ENCODE results near the gene CACNA1C. TPM values are rescaled to one million over a fixed set of nuclear protein-coding genes. Genes with fewer than 3 reads are reported as not detected.
A peak's percentile ranks its signal among the peaks of the same experiment; 100 is the strongest.

The CACNA1C gene
- total RNA-seq, 4 donors from 2014 or later: 5.2 to 12.9 (median 6.3) TPM

DNA sequence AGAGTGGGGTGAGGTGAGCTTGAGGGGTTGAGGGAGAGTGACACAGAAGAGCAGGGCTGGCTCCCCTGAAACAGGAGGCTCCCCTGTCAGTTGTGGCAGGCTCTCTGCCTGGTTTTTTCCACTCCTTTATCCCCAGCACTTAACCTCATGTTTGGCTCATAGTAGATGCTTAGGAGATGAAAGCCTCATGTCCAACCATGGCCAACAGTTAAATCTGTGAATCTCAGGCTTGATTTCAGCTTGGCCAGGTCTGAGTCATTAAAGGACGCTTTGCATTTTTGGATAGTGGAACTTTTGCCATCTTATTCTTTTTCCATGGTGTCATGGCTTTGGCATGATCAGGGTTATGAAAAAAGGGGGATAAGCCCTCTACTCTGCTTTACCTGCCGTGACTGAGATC is 117.2 kb downstream of the CACNA1C start:
- WGBS, 2 donors: 81 to 82% methylated on average over 2 of the region's 2 CpGs
- Histone ChIP-seq H3K4me1 (peaks cover 0 to 2% (median 0%) of the 10 kb centered on the region in 4 donors), H3K9me3 (peaks cover 0 to 25% (median 0%) of the 10 kb centered on the region in 4 donors), H3K27ac (peak overlapping the region in 1 of 4 donors; percentile 43), H3K27me3 (no peaks in the 10 kb centered on the region), H3K36me3 (no peaks in the 10 kb centered on the region), H3K4me3 (no peak overlapping the region)
- TF ChIP-seq EP300 (IDR thresholded peaks at IDR 0.05) (no peak), POLR2A (IDR thresholded peaks at IDR 0.05) (no peak)
- TF ChIP-seq, protein P1, sequence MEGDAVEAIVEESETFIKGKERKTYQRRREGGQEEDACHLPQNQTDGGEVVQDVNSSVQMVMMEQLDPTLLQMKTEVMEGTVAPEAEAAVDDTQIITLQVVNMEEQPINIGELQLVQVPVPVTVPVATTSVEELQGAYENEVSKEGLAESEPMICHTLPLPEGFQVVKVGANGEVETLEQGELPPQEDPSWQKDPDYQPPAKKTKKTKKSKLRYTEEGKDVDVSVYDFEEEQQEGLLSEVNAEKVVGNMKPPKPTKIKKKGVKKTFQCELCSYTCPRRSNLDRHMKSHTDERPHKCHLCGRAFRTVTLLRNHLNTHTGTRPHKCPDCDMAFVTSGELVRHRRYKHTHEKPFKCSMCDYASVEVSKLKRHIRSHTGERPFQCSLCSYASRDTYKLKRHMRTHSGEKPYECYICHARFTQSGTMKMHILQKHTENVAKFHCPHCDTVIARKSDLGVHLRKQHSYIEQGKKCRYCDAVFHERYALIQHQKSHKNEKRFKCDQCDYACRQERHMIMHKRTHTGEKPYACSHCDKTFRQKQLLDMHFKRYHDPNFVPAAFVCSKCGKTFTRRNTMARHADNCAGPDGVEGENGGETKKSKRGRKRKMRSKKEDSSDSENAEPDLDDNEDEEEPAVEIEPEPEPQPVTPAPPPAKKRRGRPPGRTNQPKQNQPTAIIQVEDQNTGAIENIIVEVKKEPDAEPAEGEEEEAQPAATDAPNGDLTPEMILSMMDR (IDR thresholded peaks at IDR 0.05): no peak
- DNase-seq (ENCODE audit: low spot score in 2 of 2): no peak

DNA sequence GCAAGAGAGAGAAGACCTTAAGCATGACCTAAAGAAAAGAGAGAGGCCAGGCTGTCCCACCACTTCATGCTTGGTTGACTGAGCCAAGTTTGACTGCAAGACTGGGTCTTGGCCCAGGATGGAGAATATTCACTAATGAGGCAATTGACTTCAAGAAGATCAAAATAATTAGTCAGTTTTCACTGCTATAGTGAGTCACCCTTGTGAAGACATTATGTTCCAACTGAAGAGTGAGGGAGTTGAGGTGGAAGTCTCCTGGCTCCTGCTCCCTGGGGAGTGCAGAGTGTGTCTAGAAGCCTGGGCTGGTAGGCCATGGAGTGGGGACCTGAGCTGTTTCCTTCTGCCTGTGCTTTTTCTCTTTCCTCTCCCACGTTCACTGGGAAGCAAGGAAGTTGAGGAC is 117.6 kb downstream of the CACNA1C start:
- no peaks in the 10 kb centered on the region for H3K4me1 ChIP-seq
- no peaks in the 10 kb centered on the region for H3K36me3 ChIP-seq
- H3K9me3 ChIP-seq: peaks cover 0 to 25% (median 0%) of the 10 kb centered on the region in 4 donors
- peak overlapping the region in 1 of 4 donors; percentile 43 for H3K27ac ChIP-seq
- no peak overlapping the region for H3K4me3 ChIP-seq
- TF ChIP-seq EP300 (IDR thresholded peaks at IDR 0.05) (no peak), POLR2A (IDR thresholded peaks at IDR 0.05) (no peak)
- TF ChIP-seq, protein P1 (IDR thresholded peaks at IDR 0.05): no peak
- no peaks in the 10 kb centered on the region for H3K27me3 ChIP-seq
- 90 to 95% methylated on average over 1 of the region's 1 CpG for WGBS, 2 donors
- DNase-seq (ENCODE audit: low spot score in 2 of 2): no peak

DNA sequence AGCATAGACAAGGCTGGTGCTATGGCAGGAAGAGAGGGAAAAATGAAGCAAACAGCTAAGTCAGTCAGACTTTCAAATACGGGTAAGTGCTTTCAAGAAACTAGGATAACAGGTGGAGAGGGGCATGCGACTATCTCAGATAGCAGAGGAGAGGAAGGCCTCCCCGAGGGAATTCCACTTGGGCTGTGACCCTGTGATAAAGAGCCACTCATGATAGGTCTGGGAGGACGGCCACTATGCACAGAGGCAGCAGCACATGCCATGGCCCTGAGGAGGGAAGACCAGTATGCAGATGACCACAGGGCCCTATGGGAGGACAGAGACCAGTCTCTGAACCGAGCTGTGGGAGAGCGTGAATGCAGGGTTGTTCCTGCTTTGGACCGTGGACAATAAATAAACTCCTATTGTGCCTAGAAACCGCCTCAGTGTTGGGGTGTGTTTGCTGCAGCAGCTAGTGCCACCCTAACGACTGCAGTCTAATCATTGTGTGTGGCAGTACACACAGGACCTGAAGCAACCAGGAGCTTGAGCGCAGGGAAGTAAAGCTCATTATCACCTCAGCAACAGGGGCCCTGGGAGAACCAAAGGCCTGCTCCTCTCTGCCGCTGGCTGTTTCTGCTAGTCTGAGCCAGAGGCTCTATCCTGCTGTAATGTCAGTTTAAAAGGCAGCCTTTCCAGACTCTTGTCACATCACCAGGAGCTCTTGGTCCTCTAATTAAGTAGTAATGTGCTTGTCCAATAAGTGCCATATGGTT is 119.1 kb downstream of the CACNA1C start:
- no peak overlapping the region for H3K27ac ChIP-seq
- whole genome bisulfite sequencing, 2 donors: 69 to 76% methylated on average over 11 of the region's 11 CpGs
- TF ChIP-seq EP300 (IDR thresholded peaks at IDR 0.05) (no peak), POLR2A (IDR thresholded peaks at IDR 0.05) (no peak)
- TF ChIP-seq, protein P1 (IDR thresholded peaks at IDR 0.05): no peak
- H3K9me3 ChIP-seq: peaks cover 0 to 18% (median 0%) of the 10 kb centered on the region in 4 donors
- no peaks in the 10 kb centered on the region for H3K27me3 ChIP-seq
- no peaks in the 10 kb centered on the region for H3K36me3 ChIP-seq
- no peak overlapping the region for H3K4me3 ChIP-seq
- H3K4me1 ChIP-seq: no peaks in the 10 kb centered on the region
- no peak for DNase-seq (ENCODE audit: low spot score in 2 of 2)

DNA sequence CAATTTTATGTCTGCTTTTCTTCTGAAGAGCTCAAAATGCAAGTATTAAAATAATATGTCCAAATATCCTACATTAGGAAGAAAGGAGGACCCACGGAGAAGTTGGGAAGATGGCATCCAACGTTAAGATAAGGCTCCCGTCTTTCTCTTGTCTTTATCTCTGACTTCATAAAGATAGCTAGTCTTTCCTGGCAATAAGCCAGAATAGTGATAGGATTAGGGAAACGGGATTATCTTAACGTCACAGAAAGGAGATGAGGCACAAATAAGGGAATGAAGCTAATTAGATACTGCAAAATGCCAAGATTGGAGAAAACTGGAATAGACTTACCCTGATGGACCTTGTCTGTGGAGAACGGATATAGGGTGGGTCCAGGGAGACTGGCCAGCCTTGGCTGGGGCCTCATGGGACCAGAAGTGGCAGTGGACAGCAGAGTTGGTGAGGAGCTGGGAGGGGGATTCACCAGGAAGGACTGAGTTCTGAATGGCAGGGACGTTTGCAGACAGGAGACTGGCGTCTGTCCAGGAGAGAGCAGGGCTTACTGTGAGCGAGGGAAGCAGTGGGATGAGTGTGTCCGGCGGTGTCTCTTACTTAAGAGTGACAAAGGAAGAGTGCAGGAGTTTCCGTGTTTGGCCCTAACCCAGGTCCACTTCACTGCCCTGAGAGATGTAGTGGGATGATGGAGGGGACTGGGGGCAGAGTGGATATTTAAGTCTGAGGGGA is 119.9 kb downstream of the CACNA1C start:
- Histone ChIP-seq H3K27me3 (no peaks in the 10 kb centered on the region), H3K4me1 (peaks cover 0 to 1% (median 0%) of the 10 kb centered on the region in 4 donors), H3K9me3 (peaks cover 0 to 10% (median 0%) of the 10 kb centered on the region in 4 donors), H3K36me3 (no peaks in the 10 kb centered on the region), H3K4me3 (no peak overlapping the region), H3K27ac (no peak overlapping the region)
- 68 to 71% methylated on average over 12 of the region's 12 CpGs for WGBS, 2 donors
- TF ChIP-seq POLR2A (IDR thresholded peaks at IDR 0.05): no peak
- TF ChIP-seq, protein P1 (IDR thresholded peaks at IDR 0.05): no peak
- no peak for TF ChIP-seq EP300 (IDR thresholded peaks at IDR 0.05)
- DNase-seq (ENCODE audit: low spot score in 2 of 2): no peak

DNA sequence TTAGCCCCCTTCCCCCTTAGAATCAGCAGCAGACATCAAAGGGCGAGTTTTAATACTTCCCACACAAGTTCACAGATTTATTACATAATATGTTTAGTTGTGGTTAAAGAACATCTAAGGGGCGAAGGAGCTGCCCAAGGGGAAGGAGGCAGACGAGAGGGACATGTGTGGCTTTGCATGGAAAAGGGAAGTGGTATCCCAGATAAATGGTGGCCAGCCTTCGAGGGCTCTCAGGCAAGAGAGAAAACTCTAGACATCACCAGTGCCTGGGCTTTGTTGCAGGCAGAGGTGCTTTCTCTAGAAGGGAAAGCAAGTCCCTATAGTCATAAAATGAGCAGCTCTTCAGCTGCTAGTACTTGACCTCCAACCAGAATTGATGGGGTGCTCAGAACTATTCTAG is 121.2 kb downstream of the CACNA1C start:
- H3K27me3 ChIP-seq: no peaks in the 10 kb centered on the region
- 65 to 74% methylated on average over 4 of the region's 4 CpGs for WGBS, 2 donors
- TF ChIP-seq POLR2A (IDR thresholded peaks at IDR 0.05) (no peak), EP300 (IDR thresholded peaks at IDR 0.05) (no peak)
- TF ChIP-seq, protein P1 (IDR thresholded peaks at IDR 0.05): no peak
- no peak for DNase-seq (ENCODE audit: low spot score in 2 of 2)
- H3K27ac ChIP-seq: no peak overlapping the region
- H3K36me3 ChIP-seq: no peaks in the 10 kb centered on the region
- peaks cover 0 to 6% (median 0%) of the 10 kb centered on the region in 4 donors for H3K4me1 ChIP-seq
- no peaks in the 10 kb centered on the region for H3K9me3 ChIP-seq
- no peak overlapping the region for H3K4me3 ChIP-seq

Measured in tibial nerve (tissue), 4 donors.